ENCODE measurements around the gene NEK4. TPM values are rescaled to one million over a fixed set of nuclear protein-coding genes. Genes with fewer than 3 reads are reported as not detected.

Gene NEK4
- total RNA-seq, 1 donor from 2014 or later: 11.4 TPM

DNA sequence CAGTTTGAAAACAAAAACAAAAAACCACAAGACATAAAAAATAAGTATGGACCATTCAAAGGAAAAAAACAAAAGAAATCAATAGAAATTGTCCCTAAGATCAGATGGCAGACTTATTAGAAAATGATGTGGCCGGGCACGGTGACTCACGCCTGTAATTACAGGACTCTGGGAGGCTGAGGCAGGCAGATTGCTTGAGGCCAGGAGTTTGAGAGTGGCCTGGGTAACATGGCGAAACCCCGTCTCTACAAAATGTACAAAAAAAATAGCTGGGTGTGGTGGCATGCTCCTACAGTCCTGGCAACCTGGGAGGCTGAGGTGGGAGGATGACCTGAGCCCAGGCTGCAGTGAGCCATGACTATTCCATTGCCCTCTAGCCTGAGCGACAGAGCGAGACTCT, 48.2 kb downstream of the NEK4 start:
- Histone ChIP-seq H3K36me3 (peaks cover 8 to 16% of the 10 kb centered on the region in 2 donors), H3K4me1 (no peaks in the 10 kb centered on the region)
- intact Hi-C loops (cut with DNase I): no loop called here

DNA sequence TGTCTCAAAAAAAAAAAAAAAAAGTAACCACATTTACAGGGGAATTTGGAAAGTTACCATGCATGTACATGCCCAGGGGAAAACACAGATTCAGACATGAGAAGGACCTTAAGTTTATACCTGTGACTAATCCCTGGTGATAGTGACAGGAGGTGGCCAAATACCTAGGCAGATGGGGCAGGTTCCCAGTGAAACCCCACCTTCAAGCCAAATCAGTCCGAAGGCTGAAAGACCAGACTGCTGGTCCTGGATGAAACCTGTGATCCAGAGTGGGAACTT, 49.1 kb downstream of the NEK4 start:
- TF ChIP-seq, protein P1, sequence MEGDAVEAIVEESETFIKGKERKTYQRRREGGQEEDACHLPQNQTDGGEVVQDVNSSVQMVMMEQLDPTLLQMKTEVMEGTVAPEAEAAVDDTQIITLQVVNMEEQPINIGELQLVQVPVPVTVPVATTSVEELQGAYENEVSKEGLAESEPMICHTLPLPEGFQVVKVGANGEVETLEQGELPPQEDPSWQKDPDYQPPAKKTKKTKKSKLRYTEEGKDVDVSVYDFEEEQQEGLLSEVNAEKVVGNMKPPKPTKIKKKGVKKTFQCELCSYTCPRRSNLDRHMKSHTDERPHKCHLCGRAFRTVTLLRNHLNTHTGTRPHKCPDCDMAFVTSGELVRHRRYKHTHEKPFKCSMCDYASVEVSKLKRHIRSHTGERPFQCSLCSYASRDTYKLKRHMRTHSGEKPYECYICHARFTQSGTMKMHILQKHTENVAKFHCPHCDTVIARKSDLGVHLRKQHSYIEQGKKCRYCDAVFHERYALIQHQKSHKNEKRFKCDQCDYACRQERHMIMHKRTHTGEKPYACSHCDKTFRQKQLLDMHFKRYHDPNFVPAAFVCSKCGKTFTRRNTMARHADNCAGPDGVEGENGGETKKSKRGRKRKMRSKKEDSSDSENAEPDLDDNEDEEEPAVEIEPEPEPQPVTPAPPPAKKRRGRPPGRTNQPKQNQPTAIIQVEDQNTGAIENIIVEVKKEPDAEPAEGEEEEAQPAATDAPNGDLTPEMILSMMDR (IDR thresholded peaks at IDR 0.05): no peak
- no peaks in the 10 kb centered on the region for H3K4me1 ChIP-seq
- no peak overlapping the region for H3K4me3 ChIP-seq
- H3K36me3 ChIP-seq: peaks cover 8 to 16% of the 10 kb centered on the region in 2 donors
- no peak overlapping the region for H3K27ac ChIP-seq
- no peaks in the 10 kb centered on the region for H3K27me3 ChIP-seq
- peaks cover 0 to 4% of the 10 kb centered on the region in 2 donors for H3K9me3 ChIP-seq
- no peak for DNase-seq (ENCODE audit: low spot score in 2 of 2)
- intact Hi-C loops (cut with DNase I): no loop called here

More for the DNA sequence above, 48.2 kb downstream of the NEK4 start:
- Histone ChIP-seq H3K4me3 (no peak overlapping the region), H3K27ac (no peak overlapping the region), H3K27me3 (no peaks in the 10 kb centered on the region), H3K9me3 (peaks cover 0 to 4% of the 10 kb centered on the region in 2 donors)
- TF ChIP-seq, protein P1 (IDR thresholded peaks at IDR 0.05): no peak
- DNase-seq (ENCODE audit: low spot score in 2 of 2): no peak

DNA sequence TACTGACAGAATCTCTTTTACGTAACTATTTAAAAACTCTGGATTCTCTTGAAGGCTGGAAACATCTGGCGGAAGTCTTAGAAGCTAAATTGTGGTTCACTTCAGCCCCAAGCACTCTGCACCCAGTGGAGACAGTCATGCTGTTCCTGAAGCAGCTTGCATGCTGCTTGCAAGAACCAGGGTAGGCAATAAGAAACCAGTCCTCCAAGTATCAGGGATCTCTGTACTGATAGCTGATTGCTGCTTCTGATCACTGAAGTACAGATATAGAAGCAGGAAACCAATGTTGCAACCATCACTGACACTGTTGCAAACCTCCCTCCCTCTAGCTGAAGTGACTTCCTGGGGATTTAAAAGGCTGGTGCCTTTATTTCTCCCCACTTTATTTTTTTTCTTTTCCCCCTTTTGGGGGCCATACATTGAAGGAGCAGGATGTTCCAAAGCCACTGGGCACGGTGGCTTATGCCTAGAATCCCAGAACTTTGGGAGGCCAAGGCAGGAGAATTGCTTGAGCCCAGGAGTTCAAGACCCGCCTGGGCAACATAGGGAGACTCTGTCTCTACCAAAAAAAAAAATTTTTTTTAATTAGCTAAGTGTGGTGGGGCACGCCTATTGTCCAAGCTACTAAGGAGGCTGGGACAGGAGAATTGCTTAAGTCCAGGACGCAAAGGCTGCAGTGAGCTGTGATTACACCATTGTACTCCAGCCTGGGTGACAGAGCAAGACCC, 49.6 kb downstream of the NEK4 start:
- DNase-seq (ENCODE audit: low spot score in 2 of 2): no peak
- Histone ChIP-seq H3K36me3 (peaks cover 8 to 16% of the 10 kb centered on the region in 2 donors), H3K4me3 (no peak overlapping the region), H3K27me3 (no peaks in the 10 kb centered on the region), H3K27ac (no peak overlapping the region), H3K4me1 (no peaks in the 10 kb centered on the region), H3K9me3 (peaks cover 0 to 4% of the 10 kb centered on the region in 2 donors)
- intact Hi-C loops (cut with DNase I): no loop called here
- TF ChIP-seq, protein P1 (IDR thresholded peaks at IDR 0.05): no peak

DNA sequence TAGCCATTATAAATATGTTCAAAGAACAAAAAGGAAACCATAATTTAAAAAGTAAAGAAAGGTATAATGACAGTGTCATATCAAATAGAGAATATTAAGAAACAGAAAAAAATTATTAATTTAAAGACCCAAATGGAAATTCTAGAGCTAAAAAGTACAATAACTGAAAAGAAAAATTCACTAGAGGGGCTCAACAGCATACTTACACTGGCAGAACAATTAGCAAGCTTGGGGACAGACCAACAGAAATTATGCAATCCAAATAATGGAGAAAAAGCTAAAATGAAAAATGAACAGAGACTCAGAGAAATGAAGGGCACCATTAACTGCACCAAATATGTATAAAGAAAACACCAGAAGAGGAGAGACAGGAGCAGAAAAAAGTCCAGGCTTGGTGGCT, 51.1 kb downstream of the NEK4 start:
- Histone ChIP-seq H3K27ac (no peak overlapping the region), H3K4me1 (no peaks in the 10 kb centered on the region), H3K4me3 (no peak overlapping the region), H3K27me3 (no peaks in the 10 kb centered on the region), H3K36me3 (peaks cover 8 to 16% of the 10 kb centered on the region in 2 donors), H3K9me3 (peaks cover 0 to 4% of the 10 kb centered on the region in 2 donors)
- TF ChIP-seq, protein P1 (IDR thresholded peaks at IDR 0.05): no peak
- intact Hi-C loops (cut with DNase I): no loop called here
- DNase-seq (ENCODE audit: low spot score in 2 of 2): no peak

DNA sequence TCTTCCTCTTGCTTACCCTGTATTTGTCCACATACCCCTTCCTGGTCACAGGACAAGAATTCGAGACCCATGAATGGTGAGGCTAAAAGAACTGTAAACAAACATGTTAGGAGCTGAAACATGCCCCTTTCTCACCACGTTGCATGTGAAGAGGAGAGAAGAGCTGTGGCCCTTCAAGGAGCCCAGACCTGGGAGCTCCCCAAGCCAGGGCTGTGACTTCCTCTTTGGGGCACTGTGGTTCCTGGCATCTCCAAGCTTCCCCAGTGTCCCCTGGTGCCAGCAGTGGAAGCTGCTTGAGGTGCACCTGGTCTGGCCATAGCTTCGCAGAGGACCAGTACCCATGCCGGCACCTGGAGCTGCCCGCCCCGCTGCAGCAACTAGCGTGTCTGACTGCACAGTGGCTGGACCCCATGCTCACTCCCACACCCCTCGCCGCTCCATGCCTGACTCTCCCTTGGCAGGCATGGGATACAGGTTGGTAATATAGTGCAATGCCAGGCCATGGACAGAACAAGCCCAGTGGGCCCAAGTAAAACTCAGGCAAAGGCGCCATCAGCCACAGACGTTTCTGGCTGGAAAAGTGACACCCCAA, 54.9 kb downstream of the NEK4 start:
- H3K27me3 ChIP-seq: no peaks in the 10 kb centered on the region
- intact Hi-C loops (cut with DNase I): no loop called here
- TF ChIP-seq, protein P1 (IDR thresholded peaks at IDR 0.05): no peak
- DNase-seq (ENCODE audit: low spot score in 2 of 2): no peak
- no peak overlapping the region for H3K27ac ChIP-seq
- peaks cover 18% of the 10 kb centered on the region in 2 donors for H3K36me3 ChIP-seq
- peaks cover 0 to 4% of the 10 kb centered on the region in 2 donors for H3K9me3 ChIP-seq
- no peaks in the 10 kb centered on the region for H3K4me1 ChIP-seq
- no peak overlapping the region for H3K4me3 ChIP-seq

Measured in ascending aorta (tissue), 2 donors.